Gastroesophageal sphincter (tissue), 3 donors: ENCODE results near the gene NEK11.

Experiments used
- CTCF ChIP-seq, 4 experiments: fragments of 200-600 bp in 2 of 4; fragments of 450-650 bp in 2 of 4; sonication (generic) in 1 of 4; IDR thresholded peaks; one replicate each; pipeline ENCODE4 v1.5.1; 2017 to 2019; ENCODE audit warnings: antibody characterized with exemption in 4 of 4, mild to moderate bottlenecking in 2 of 4, moderate library complexity in 2 of 4
- EP300 ChIP-seq: sonication (generic); formaldehyde crosslinking; IDR thresholded peaks from one replicate; pipeline ENCODE4 v1.6.1; 2017; ENCODE audit warnings: antibody characterized with exemption, mild to moderate bottlenecking
- POLR2A ChIP-seq, 2 donors: fragments of 450-650 bp; IDR thresholded peaks; one replicate each; pipeline ENCODE4 v1.6.1; 2017; ENCODE audit warnings: antibody characterized with exemption in 2 of 2, mild to moderate bottlenecking in 2 of 2, moderate library complexity in 1 of 2

GRCh38 chr3:131323014-131323413 lies 296.3 kb downstream of the NEK11 start:
- TF ChIP-seq CTCF (IDR thresholded peaks at IDR 0.05), result no peak
- no peak for TF ChIP-seq EP300
- no peak for TF ChIP-seq POLR2A (IDR thresholded peaks at IDR 0.05)
